ENCODE data around the gene MTMR4.

- no peak for TF ChIP-seq CTBP1 (IDR thresholded peaks at IDR 0.05; ENCODE audit: borderline replicate concordance)
- TF ChIP-seq SP1 (IDR thresholded peaks at IDR 0.05), result no peak
- TF ChIP-seq ARNT (IDR thresholded peaks at IDR 0.05), result no peak
- TF ChIP-seq TARDBP (IDR thresholded peaks at IDR 0.05), result no peak
- TF ChIP-seq ELF4 (IDR thresholded peaks at IDR 0.05), result no peak
- no peak for TF ChIP-seq FOXM1 (IDR thresholded peaks at IDR 0.05; ENCODE audit: borderline replicate concordance)
Measured at GRCh38 chr17:58476812-58477211, 37.6 kb downstream of the MTMR4 start.

Data from HEK293T (cell line).